Measurements from ENCODE around the gene CLTB. TPM values are rescaled to one million over a fixed set of nuclear protein-coding genes. Genes with fewer than 3 reads are reported as not detected.

Gene CLTB
- total RNA-seq, 4 donors from 2014 or later: 347 to 732 (median 444) TPM

- Histone ChIP-seq H3K4me3 (peak within 1 kb of the TSS; percentile 83 to 94 (median 89)), H3K4me1 (peaks cover 0 to 56% (median 25%) of the 10 kb centered on the region in 3 donors), H3K27me3 (no peaks in the 10 kb centered on the region), H3K27ac (peak within 1 kb of the TSS; percentile 78 to 88 (median 82)), H3K9me3 (no peaks in the 10 kb centered on the region), H3K36me3 (peaks cover 0 to 32% (median 11%) of the 10 kb centered on the region in 3 donors)
- TF ChIP-seq POLR2A (IDR thresholded peaks at IDR 0.05) (peak in 2 of 4 donors; percentile 77 to 85), CTCF (IDR thresholded peaks at IDR 0.05) (peak in 4 of 6 experiments; percentile 10 to 57 (median 18))
- intact Hi-C loops (cut with DNase I): no loop called here
- WGBS, 2 donors: 1 to 3% methylated on average over 13 to 30 of the region's 56 CpGs
- peak; percentile 66 for DNase-seq
Observed at GRCh38 chr5:176361437-176362232, 54.7 kb downstream of the CLTB start, which contains the start of gene KIAA1191. KIAA1191 (minus strand) TSS chr5:176361764; CDS start chr5:176359508, 2,256 bp downstream.

- TF ChIP-seq CTCF (IDR thresholded peaks at IDR 0.05) (no peak), POLR2A (IDR thresholded peaks at IDR 0.05) (no peak)
- H3K4me1 ChIP-seq: peaks cover 0 to 56% (median 20%) of the 10 kb centered on the region in 3 donors
- H3K27me3 ChIP-seq: no peaks in the 10 kb centered on the region
- H3K9me3 ChIP-seq: no peaks in the 10 kb centered on the region
- peak overlapping the region; percentile 83 to 94 (median 89) for H3K4me3 ChIP-seq
- no peak for DNase-seq
- WGBS, 2 donors: 2 to 7% methylated on average over 11 to 20 of the region's 27 CpGs
- H3K36me3 ChIP-seq: peaks cover 0 to 38% (median 15%) of the 10 kb centered on the region in 3 donors
- intact Hi-C loops (cut with DNase I): no loop called here
- H3K27ac ChIP-seq: peak overlapping the region; percentile 78 to 88 (median 82)
Observed at GRCh38 chr5:176360894-176361436, 55.4 kb downstream of the CLTB start.

GRCh38 chr5:176359658-176360057 lies 56.7 kb downstream of the CLTB start:
- H3K9me3 ChIP-seq: no peaks in the 10 kb centered on the region
- WGBS, 2 donors: 49 to 53% methylated on average over 4 of the region's 4 CpGs
- DNase-seq: no peak
- no peak overlapping the region for H3K27ac ChIP-seq
- intact Hi-C loops (cut with DNase I): no loop called here
- TF ChIP-seq POLR2A (IDR thresholded peaks at IDR 0.05) (no peak), CTCF (IDR thresholded peaks at IDR 0.05) (no peak)
- H3K4me1 ChIP-seq: peaks cover 0 to 60% (median 17%) of the 10 kb centered on the region in 3 donors
- peak overlapping the region in 1 of 4 donors; percentile 29 for H3K4me3 ChIP-seq
- H3K36me3 ChIP-seq: peaks cover 0 to 51% (median 18%) of the 10 kb centered on the region in 3 donors
- H3K27me3 ChIP-seq: no peaks in the 10 kb centered on the region

- Histone ChIP-seq H3K4me3 (no peak overlapping the region), H3K27me3 (no peaks in the 10 kb centered on the region), H3K9me3 (no peaks in the 10 kb centered on the region), H3K27ac (no peak overlapping the region), H3K36me3 (peaks cover 6 to 86% (median 40%) of the 10 kb centered on the region in 3 donors), H3K4me1 (peaks cover 0 to 51% (median 16%) of the 10 kb centered on the region in 3 donors)
- intact Hi-C loops (cut with DNase I): no loop called here
- WGBS, 2 donors: 87 to 96% methylated on average over 3 of the region's 3 CpGs
- DNase-seq: no peak
- TF ChIP-seq POLR2A (IDR thresholded peaks at IDR 0.05): no peak
- TF ChIP-seq CTCF (IDR thresholded peaks at IDR 0.05): no peak
Observed at GRCh38 chr5:176356179-176356566, 60.2 kb downstream of the CLTB start.

Measured in esophagus squamous epithelium (tissue), 5 donors.